ENCODE measurements around the gene IRAK3.
"Not testable (repeated sequence)": the region's sequence is repeated elsewhere in the genome, so short reads cannot be mapped to it uniquely, and the experiment has no call there.

Gene IRAK3

DNA sequence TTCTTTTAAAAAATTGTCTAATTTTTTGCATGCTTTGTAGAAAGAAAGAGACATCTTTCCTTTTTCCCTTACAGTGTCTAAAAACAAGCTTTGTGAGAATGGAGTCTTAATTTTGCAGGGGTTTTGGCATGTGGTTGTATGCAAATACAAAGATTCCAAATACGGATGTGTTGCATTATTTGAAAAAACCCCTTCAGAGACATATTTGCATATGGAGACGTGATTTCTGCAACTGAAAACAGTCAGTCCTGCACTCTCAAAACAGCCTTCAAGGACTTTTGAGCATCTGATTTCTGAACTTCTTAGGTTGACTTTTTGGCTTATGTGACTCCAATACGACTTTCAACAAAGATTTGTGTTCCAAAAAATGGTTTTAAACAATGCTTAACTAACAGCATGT lies 7.8 kb downstream of the IRAK3 start:
- DNase-seq (ENCODE audit: low read depth), result no peak
- TF ChIP-seq, protein P1, sequence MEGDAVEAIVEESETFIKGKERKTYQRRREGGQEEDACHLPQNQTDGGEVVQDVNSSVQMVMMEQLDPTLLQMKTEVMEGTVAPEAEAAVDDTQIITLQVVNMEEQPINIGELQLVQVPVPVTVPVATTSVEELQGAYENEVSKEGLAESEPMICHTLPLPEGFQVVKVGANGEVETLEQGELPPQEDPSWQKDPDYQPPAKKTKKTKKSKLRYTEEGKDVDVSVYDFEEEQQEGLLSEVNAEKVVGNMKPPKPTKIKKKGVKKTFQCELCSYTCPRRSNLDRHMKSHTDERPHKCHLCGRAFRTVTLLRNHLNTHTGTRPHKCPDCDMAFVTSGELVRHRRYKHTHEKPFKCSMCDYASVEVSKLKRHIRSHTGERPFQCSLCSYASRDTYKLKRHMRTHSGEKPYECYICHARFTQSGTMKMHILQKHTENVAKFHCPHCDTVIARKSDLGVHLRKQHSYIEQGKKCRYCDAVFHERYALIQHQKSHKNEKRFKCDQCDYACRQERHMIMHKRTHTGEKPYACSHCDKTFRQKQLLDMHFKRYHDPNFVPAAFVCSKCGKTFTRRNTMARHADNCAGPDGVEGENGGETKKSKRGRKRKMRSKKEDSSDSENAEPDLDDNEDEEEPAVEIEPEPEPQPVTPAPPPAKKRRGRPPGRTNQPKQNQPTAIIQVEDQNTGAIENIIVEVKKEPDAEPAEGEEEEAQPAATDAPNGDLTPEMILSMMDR (conservative IDR thresholded peaks at IDR 0.05; ENCODE audit: low read length), result no peak
- no peak overlapping the region for H3K4me3 ChIP-seq (ENCODE audit: low read length)

DNA sequence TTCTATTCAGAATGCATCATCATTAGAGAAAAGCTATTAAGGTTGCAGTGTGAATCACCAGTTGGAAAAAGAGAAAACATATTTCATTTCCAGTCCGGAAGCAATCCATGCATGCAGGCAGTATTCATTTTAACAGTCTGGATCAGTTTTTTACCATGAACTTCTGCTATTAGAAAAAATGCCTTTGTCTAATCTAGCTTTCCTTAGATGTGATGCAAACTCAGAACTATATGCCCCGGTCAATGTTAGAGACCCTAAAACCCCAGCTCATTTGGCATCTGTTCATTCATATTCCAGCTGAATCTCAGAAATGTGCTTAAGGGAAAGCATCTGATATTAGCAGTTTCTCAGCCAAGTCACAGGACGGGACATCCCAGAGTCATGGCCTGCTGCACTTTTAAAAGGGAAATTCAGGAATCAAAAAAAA lies 8.5 kb downstream of the IRAK3 start:
- TF ChIP-seq, protein P1 (conservative IDR thresholded peaks at IDR 0.05; ENCODE audit: low read length), result no peak
- no peak for DNase-seq (ENCODE audit: low read depth)
- no peak overlapping the region for H3K4me3 ChIP-seq (ENCODE audit: low read length)

DNA sequence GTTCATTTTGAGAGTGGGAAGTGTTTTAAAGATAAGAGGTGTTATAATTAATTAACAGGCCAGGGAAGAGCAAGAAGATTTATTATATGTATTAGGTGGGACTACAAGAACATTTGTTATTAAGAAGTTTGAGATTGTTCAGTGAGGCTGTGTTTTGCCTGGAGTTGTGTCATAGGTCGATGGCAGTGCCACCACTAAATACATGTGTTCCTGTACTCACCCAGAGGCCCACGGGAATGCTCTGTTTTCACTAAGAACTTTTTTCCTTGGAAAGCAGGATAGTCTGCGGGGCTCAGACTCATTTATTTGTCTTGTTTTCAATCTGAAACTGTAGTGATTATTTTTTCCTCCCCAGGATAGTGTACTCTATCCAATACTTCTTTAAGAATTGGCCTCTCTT lies 10.1 kb downstream of the IRAK3 start:
- DNase-seq (ENCODE audit: low read depth), result no peak
- no peak overlapping the region for H3K4me3 ChIP-seq (ENCODE audit: low read length)
- TF ChIP-seq, protein P1 (conservative IDR thresholded peaks at IDR 0.05; ENCODE audit: low read length), result no peak

DNA sequence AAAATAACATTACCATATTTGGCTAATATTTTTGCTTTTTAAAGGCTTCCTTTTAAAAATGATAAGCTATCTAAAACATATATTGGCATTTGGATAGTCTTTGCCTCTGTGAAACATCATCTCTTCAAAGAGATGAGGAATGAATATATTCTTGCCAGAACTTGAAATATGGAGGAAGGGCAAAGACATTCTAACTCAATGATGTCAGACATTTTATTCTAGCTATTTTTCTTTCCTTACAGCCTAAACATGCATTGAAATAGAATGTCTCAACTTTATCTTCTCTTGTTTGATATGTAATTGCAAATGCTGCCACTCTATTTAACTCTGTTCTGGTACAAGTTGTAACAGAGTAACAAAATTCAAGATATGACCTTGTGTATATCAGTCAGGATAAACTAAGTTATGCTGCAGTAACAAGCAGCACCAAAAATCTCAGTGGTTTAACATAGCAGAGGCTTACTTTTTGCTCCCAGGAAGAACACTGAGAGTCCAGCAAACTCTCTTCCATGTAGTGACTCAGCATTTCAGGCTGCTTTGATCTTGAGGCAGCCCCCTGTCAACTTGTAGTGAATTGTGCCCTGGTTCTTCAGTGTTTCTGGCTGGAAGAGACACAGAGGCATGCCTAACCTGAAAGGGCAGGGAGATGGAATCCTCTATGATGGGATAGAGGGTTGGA lies 11.0 kb downstream of the IRAK3 start:
- TF ChIP-seq, protein P1 (conservative IDR thresholded peaks at IDR 0.05; ENCODE audit: low read length), result no peak
- no peak for DNase-seq (ENCODE audit: low read depth)

DNA sequence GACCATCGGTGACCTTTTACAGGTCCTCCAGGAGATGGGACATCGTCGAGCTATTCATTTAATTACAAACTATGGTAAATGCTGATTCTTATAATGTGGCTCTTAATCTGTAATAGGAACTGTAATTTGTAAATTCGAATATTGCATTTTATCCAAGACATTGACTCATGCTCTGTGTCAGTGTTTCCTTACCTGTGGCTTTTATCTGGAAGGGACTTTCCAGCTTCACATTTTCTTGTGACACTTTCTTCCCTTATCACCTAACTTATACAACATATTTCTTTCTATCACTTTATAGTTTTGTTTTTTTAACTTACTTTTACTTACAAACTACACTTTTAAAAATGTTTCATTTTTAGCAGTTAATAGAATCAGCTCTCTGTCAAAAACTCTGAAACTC lies 14.8 kb downstream of the IRAK3 start:
- no peak overlapping the region for H3K4me3 ChIP-seq (ENCODE audit: low read length)
- no peak for DNase-seq (ENCODE audit: low read depth)
- TF ChIP-seq, protein P1 (conservative IDR thresholded peaks at IDR 0.05; ENCODE audit: low read length), result no peak

More for the DNA sequence above, 11.0 kb downstream of the IRAK3 start:
- no peak overlapping the region for H3K4me3 ChIP-seq (ENCODE audit: low read length)

DNA sequence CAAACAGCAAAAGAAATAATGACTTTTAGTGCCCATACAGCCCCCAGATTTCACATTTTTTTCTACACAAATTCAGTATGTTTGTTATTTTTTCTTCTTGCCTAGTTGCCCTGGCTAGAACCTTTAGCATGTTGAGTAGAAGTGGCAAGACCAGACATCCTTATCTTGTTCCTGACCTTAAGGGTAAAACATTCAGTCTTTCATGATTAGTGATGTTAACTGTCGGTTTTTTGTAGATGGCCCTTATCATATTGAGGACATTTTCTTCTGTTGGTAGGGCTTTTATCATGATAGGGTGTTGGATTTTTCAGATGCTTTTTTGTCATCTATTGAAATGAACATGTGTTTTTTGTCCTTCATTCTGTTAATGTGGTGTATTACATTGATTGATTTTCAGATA lies 17.1 kb downstream of the IRAK3 start:
- no peak for DNase-seq (ENCODE audit: low read depth)
- H3K4me3 ChIP-seq (ENCODE audit: low read length), result no peak overlapping the region
- TF ChIP-seq, protein P1 (conservative IDR thresholded peaks at IDR 0.05; ENCODE audit: low read length), result no peak

DNA sequence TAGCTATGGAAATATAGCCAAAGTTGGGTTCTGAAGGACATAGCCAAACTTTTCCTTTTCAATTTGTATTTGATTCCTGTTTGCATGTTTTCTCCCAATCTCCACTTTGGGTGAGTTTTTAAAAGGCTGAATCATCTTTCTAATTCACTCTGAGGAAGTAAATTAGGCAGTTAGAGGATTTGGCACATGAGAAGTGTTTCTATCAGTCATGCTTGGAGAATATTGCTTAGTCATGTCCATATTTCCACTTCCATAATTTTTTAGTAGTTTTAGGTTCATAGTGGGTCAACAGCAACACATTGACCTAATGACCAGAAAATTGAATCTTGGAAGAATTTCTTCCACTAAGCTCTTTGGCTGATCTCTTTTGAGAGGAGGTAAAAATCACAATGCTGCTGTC lies 21.8 kb downstream of the IRAK3 start:
- peak; percentile 41 for DNase-seq (ENCODE audit: low read depth)
- TF ChIP-seq, protein P1 (conservative IDR thresholded peaks at IDR 0.05; ENCODE audit: low read length), result no peak
- H3K4me3 ChIP-seq (ENCODE audit: low read length), result no peak overlapping the region

DNA sequence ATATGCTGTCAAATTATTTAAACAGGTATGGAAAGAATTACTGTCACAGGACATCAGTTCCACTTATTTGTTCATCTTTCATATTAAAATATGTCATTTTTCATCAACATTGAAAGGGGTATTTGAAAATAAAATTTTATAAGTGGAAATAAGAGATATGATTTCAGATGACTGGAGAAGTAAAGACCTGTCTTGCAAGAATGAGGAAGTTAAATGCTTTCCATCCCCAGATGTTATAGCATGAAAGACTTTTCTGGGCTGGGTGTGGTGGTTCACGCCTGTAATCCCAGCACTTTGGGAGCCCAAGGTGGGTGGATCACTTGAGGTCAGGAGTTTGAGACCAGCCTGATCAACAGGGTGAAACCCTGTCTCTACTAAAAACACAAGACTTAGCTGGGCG lies 22.6 kb downstream of the IRAK3 start:
- not testable (repeated sequence) for DNase-seq (ENCODE audit: low read depth); H3K4me3 ChIP-seq (ENCODE audit: low read length)

DNA sequence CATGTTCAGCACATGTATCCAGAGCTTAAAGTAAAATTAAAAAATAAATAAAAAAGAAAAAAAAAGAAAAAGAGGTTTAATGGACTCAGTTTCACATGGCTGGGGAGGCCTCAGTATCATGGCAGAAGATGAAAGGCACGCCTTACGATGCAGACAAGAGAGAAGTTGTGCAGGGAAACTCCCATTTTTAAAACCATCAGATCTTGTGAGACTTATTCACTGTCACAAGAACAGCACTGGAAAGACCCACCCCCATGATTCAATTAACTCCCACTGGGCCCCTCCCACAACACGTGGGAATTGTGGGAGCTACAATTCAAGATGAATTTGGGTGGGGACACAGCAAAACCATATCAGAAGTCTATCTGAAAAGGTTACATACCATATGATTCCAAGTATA lies 24.0 kb downstream of the IRAK3 start:
- H3K4me3 ChIP-seq (ENCODE audit: low read length); DNase-seq (ENCODE audit: low read depth): not testable (repeated sequence)
